ENCODE measurements around the gene MYL11.

MYL11 gene

DNA sequence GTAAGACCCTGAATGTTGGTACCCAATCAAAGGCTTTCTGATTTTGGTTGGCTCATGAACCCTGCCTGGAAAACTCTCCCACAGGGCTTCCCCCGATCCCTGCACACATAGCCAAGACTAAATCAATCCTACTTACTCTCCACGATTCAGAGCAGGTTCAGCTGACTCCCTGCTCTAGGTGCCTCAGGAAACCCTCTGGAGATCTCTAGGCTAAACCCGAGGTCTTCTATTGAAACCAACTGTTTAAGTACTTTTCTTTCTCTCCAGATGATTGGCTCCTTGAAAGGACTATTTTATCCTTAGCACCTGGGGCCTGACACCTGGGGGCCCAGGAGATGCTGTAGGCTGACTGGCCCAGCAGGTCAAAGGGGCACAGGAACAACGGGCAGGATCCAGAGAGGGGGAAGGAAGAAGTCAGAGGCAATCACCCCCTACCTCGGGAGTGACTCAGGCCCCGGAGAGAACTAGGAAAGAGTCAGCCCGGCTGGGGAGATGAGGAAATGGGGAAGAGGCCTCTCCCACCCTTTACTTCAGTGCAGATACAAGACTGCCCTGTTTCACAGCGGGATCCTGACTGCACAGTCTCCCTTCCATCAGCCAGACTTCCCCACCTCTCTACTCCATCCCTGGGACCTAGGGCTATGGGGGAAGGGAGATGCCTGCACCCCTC, 6.3 kb upstream of the MYL11 start:
- H3K27me3 ChIP-seq, result no peaks in the 10 kb centered on the region
- H3K36me3 ChIP-seq, result peaks cover 34% of the 10 kb centered on the region
- peak overlapping the region; percentile 89 for H3K27ac ChIP-seq
- TF ChIP-seq, protein P1, sequence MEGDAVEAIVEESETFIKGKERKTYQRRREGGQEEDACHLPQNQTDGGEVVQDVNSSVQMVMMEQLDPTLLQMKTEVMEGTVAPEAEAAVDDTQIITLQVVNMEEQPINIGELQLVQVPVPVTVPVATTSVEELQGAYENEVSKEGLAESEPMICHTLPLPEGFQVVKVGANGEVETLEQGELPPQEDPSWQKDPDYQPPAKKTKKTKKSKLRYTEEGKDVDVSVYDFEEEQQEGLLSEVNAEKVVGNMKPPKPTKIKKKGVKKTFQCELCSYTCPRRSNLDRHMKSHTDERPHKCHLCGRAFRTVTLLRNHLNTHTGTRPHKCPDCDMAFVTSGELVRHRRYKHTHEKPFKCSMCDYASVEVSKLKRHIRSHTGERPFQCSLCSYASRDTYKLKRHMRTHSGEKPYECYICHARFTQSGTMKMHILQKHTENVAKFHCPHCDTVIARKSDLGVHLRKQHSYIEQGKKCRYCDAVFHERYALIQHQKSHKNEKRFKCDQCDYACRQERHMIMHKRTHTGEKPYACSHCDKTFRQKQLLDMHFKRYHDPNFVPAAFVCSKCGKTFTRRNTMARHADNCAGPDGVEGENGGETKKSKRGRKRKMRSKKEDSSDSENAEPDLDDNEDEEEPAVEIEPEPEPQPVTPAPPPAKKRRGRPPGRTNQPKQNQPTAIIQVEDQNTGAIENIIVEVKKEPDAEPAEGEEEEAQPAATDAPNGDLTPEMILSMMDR (IDR thresholded peaks at IDR 0.05), result no peak
- H3K4me1 ChIP-seq (ENCODE audit: control insufficient read depth in 1 of 2, insufficient read depth in 1 of 2, low read depth in 1 of 2, low read length in 1 of 2), result peaks cover 34 to 39% of the 10 kb centered on the region in 2 experiments
- no peaks in the 10 kb centered on the region for H3K9me3 ChIP-seq
- peak overlapping the region; percentile 81 to 96 for H3K4me3 ChIP-seq (ENCODE audit: low read depth in 1 of 2, low read length in 1 of 2)

DNA sequence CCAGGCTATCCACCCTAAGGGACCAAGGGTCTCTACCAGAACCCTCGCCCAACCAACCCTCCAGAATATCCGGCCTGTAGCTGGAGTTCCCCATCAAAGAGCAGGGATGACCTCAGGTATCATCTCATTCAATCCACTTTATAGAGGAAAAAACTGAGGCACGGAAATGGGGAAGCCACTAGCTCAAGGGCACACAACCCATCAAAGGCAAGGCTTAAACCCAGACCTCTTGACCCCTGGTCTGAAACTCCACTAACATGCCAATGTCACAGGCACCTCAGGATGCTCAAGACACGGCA, 5.9 kb upstream of the MYL11 start:
- no peaks in the 10 kb centered on the region for H3K27me3 ChIP-seq
- H3K4me1 ChIP-seq (ENCODE audit: control insufficient read depth in 1 of 2, insufficient read depth in 1 of 2, low read depth in 1 of 2, low read length in 1 of 2), result peaks cover 34 to 39% of the 10 kb centered on the region in 2 experiments
- H3K4me3 ChIP-seq (ENCODE audit: low read depth in 1 of 2, low read length in 1 of 2), result peak overlapping the region; percentile 81 to 96
- TF ChIP-seq, protein P1 (IDR thresholded peaks at IDR 0.05), result no peak
- H3K9me3 ChIP-seq, result no peaks in the 10 kb centered on the region
- peak overlapping the region; percentile 89 for H3K27ac ChIP-seq
- H3K36me3 ChIP-seq, result peaks cover 30% of the 10 kb centered on the region

DNA sequence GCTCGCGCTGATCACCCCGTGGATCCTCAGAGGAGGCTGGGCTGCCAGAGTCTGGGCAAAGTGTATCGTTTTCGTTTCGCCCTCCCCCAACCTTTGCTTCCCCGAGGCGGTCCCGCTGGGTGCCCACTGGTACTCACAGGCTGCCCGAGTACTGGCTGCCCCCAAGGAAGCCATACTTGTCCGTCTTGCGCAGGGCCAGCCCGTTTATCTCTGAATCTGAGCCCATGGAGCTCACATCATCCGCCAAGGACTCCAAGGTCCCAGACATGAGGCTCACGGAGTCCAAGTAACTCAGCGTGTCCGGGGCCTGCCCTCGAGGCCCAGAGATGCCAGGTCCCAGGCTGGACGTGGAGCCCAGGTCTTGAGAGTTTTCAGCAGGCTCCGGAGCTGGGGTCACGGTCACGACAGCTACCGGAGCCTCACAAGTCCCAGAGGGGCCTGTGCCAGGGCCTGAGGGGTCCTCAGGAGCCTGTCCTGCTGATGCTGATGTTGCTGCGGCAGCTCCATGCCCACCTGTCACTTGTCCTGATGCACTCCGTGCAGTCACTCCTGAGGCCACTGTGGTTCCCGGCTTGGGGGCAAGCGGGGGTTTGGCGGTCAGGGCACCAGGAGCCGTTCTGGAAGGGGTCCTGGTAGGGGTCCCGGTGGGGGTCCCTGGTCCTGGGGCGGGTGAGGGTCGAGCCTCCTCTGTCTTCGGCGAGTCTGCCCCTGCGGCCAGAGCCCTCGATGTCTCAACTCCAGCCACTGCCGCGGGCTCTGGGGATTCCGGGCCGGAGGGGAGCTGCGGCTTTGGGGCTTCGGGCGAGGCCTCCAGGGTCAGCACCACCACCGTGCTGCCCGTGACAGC, 5.3 kb upstream of the MYL11 start:
- Histone ChIP-seq H3K4me3 (ENCODE audit: low read depth in 1 of 2, low read length in 1 of 2) (peak overlapping the region; percentile 81 to 96), H3K9me3 (no peaks in the 10 kb centered on the region), H3K27ac (peak overlapping the region; percentile 89), H3K36me3 (peaks cover 24% of the 10 kb centered on the region), H3K4me1 (ENCODE audit: control insufficient read depth in 1 of 2, insufficient read depth in 1 of 2, low read depth in 1 of 2, low read length in 1 of 2) (peaks cover 34 to 39% of the 10 kb centered on the region in 2 experiments), H3K27me3 (no peaks in the 10 kb centered on the region)
- TF ChIP-seq, protein P1 (IDR thresholded peaks at IDR 0.05), result no peak

DNA sequence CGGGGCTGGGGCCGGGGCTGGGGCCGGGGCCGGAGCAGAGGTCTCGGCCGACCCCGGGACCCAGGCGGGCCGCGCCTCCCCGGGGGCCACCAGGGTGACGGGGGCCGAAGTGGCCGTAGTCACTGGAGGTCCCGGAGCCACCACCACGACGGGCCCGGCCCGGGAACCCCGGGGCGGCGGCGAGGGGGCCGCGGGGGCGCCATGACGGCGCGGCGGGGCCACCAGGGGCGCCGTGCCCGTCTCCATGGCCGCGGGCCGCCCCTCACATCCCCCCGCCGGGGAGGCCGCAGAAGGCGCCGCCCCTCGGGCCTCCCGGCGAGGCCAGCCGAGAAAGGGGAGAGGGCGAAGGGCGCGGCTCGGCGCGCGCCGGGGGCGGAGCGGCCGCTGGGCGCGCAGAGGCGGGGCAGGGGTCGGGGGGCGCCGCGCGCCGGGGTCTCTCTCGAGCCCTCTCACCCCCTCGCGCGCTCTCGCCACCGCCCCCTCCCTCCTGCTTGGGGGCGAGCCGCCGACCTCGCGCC, 4.6 kb upstream of the MYL11 start:
- Histone ChIP-seq H3K27ac (peak overlapping the region; percentile 89), H3K4me1 (ENCODE audit: control insufficient read depth in 1 of 2, insufficient read depth in 1 of 2, low read depth in 1 of 2, low read length in 1 of 2) (peaks cover 34 to 39% of the 10 kb centered on the region in 2 experiments), H3K9me3 (no peaks in the 10 kb centered on the region), H3K27me3 (no peaks in the 10 kb centered on the region), H3K36me3 (peaks cover 17% of the 10 kb centered on the region), H3K4me3 (ENCODE audit: low read depth in 1 of 2, low read length in 1 of 2) (peak overlapping the region; percentile 81 to 96)
- TF ChIP-seq, protein P1 (IDR thresholded peaks at IDR 0.05), result no peak

DNA sequence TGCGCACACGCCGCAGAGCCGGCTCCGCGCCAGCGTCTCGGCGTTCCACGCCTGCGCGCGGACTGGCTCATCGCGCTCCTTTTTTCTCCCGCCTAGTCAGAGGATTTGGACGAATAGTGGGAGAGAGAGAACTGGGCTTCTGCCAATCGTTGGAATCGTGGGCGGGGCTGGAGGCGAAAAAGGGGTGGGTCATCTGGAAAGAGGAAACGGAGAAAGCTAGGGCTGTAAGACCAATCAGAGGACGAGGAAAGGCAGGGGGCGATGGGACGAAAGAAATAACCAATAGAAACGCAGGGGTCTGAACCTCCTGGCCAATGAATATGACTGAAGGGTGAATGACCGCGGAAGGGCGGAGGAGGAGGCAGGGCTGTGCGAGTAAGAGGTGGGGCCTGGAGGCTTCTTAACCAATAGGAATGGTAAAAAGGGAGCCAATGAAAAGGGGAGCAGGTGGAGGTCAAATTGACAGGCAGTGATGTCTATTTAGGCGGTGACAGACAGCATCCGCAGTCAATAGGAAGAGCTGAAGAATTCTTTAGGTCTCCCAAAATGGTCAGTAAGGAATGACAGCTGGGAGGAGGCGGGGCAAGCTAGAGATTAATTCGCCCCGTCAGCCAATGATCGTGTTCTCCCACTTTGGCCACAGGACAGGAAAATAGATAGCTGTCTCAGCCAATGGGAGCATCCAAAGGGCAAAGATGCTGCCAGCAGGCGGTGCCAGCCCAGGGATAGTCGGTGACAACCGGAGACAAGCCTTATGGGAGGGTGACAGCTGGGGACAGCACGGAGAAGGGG, 4.0 kb upstream of the MYL11 start, which contains the start of gene TBC1D10B:
Gene TBC1D10B (minus strand): TSS at position 39 of the 792 bp plus-strand sequence. CDS start 311 bp downstream, outside the sequence.
- H3K4me1 ChIP-seq (ENCODE audit: control insufficient read depth in 1 of 2, insufficient read depth in 1 of 2, low read depth in 1 of 2, low read length in 1 of 2), result peaks cover 34 to 39% of the 10 kb centered on the region in 2 experiments
- peak within 1 kb of the TSS; percentile 89 for H3K27ac ChIP-seq
- no peaks in the 10 kb centered on the region for H3K9me3 ChIP-seq
- no peaks in the 10 kb centered on the region for H3K27me3 ChIP-seq
- peak within 1 kb of the TSS; percentile 81 to 96 for H3K4me3 ChIP-seq (ENCODE audit: low read depth in 1 of 2, low read length in 1 of 2)
- peaks cover 10% of the 10 kb centered on the region for H3K36me3 ChIP-seq
- TF ChIP-seq, protein P1 (IDR thresholded peaks at IDR 0.05), result peak; percentile 67
